Endodermal cell (in vitro differentiated cells): Measurements from ENCODE around the gene PRR3. TPM values are rescaled to one million over a fixed set of nuclear protein-coding genes. Genes with fewer than 3 reads are reported as not detected.

Experiments used
- DNase-seq: peaks from one replicate; pipeline ENCODE4 v3.0.0-alpha.2; 2017
- H3K27ac ChIP-seq: 2 replicates; pipeline ENCODE4 v1.5.1; 2013; ENCODE audit warnings: mild to moderate bottlenecking, low read depth, low read length, moderate library complexity
- H3K27me3 ChIP-seq: 2 replicates; pipeline ENCODE4 v1.6.1; 2013; ENCODE audit warnings: mild to moderate bottlenecking, low read length, moderate library complexity; ENCODE audit not compliant: insufficient read depth, control insufficient read depth, poor library complexity, severe bottlenecking
- H3K36me3 ChIP-seq: 2 replicates; pipeline ENCODE4 v1.7.0; 2013; ENCODE audit warnings: mild to moderate bottlenecking, low read length, moderate library complexity; ENCODE audit not compliant: control insufficient read depth, insufficient read depth
- H3K4me1 ChIP-seq: one replicate; pipeline ENCODE4 v1.7.0; 2013; ENCODE audit warnings: low read length; ENCODE audit not compliant: control insufficient read depth, insufficient read depth
- H3K4me3 ChIP-seq: 2 replicates; pipeline ENCODE4 v1.5.1; 2013; ENCODE audit warnings: mild to moderate bottlenecking, low read length, moderate library complexity
- H3K9ac ChIP-seq: 2 replicates; pipeline ENCODE4 v1.6.1; 2013; ENCODE audit warnings: mild to moderate bottlenecking, low read length, moderate library complexity; ENCODE audit not compliant: poor library complexity, severe bottlenecking; ENCODE audit errors: extremely low read depth
- H3K9me3 ChIP-seq: 2 replicates; pipeline ENCODE4 v1.6.1; 2013; ENCODE audit warnings: mild to moderate bottlenecking, low read length, moderate library complexity; ENCODE audit not compliant: control insufficient read depth
- H3K27ac Mint-ChIP-seq: 2 replicates; pipeline ENCODE4 v1.8.0; 2020; ENCODE audit warnings: mixed read lengths
- H3K27me3 Mint-ChIP-seq: 2 replicates; pipeline ENCODE4 v1.8.0; 2021; ENCODE audit warnings: mild to moderate bottlenecking, mixed read lengths; ENCODE audit not compliant: insufficient read depth
- H3K36me3 Mint-ChIP-seq: 2 replicates; pipeline ENCODE4 v1.8.0; 2020; ENCODE audit warnings: low read depth, mixed read lengths
- H3K4me1 Mint-ChIP-seq: 2 replicates; pipeline ENCODE4 v1.8.0; 2020; ENCODE audit warnings: mixed read lengths
- H3K4me3 Mint-ChIP-seq: 2 replicates; pipeline ENCODE4 v1.8.0; 2020; ENCODE audit warnings: mild to moderate bottlenecking, moderate library complexity, mixed read lengths
- H3K9me3 Mint-ChIP-seq: 2 replicates; pipeline ENCODE4 v1.8.0; 2020; ENCODE audit warnings: mild to moderate bottlenecking, mixed read lengths
- CTCF ChIP-seq: fragments of 200-600 bp; sonication (generic); conservative IDR thresholded peaks from 2 replicates; pipeline ENCODE4 v1.5.0; 2021; ENCODE audit warnings: antibody characterized with exemption, mild to moderate bottlenecking
- WGBS, 2 experiments: methylation state at CpG; one replicate each; pipeline versions ENCODE4 v1.1.5 to v1.1.7; 2013; ENCODE audit warnings: missing lambda C conversion rate in 2 of 2, mixed read lengths in 1 of 2; ENCODE audit not compliant: insufficient coverage in 1 of 2, insufficient read length in 1 of 2; 5-methylcytosine and 5-hydroxymethylcytosine counted together
- microRNA-seq: library from miRNA; unstranded; fragments of <30 nt; microRNA quantifications from one replicate; pipeline ENCODE4 v1.2.0, GENCODE V29; 2020; ENCODE audit warnings: borderline microRNAs expressed
- total RNA-seq, 2 donors: library from RNA; stranded (reverse); fragmentation: NEBNext Ultra II Directional in 1 of 2; extraction: Animal tissue kit (Norgen Biotek cat#: 25700) in 1 of 2; gene quantifications; 2 replicates in 1 of 2; 3 replicates in 1 of 2; pipeline ENCODE4 v1.2.1, GENCODE V29; 2021

Gene PRR3
- total RNA-seq, 2 donors from 2014 or later = 10.9 to 12.0 TPM

GRCh38 chr6:30612213-30612612, 55.1 kb downstream of the PRR3 start:
- WGBS, 2 experiments = no CpG with 5 or more reads among the region's 1 CpG
- Mint-ChIP-seq H3K4me1 (peaks cover 18% of the 10 kb centered on the region), H3K4me3 (no peak overlapping the region), H3K36me3 (peaks cover 57% of the 10 kb centered on the region), H3K27me3 (no peaks in the 10 kb centered on the region), H3K27ac (no peak overlapping the region), H3K9me3 (no peaks in the 10 kb centered on the region)
- H3K27ac ChIP-seq = no peak overlapping the region
- no peaks in the 10 kb centered on the region for H3K27me3 ChIP-seq
- no peak overlapping the region for H3K9ac ChIP-seq
- no peaks in the 10 kb centered on the region for H3K9me3 ChIP-seq
- DNase-seq = no peak
- peak overlapping the region; percentile 15 for H3K4me3 ChIP-seq
- H3K4me1 ChIP-seq = peaks cover 2% of the 10 kb centered on the region
- peak; percentile 49 for TF ChIP-seq CTCF
- peaks cover 76% of the 10 kb centered on the region for H3K36me3 ChIP-seq

GRCh38 chr6:30612687-30613248, 55.7 kb downstream of the PRR3 start:
- H3K4me3 ChIP-seq = peak overlapping the region; percentile 15
- Mint-ChIP-seq H3K4me1 (peaks cover 18% of the 10 kb centered on the region), H3K36me3 (peaks cover 52% of the 10 kb centered on the region), H3K27me3 (no peaks in the 10 kb centered on the region), H3K4me3 (no peak overlapping the region), H3K9me3 (no peaks in the 10 kb centered on the region), H3K27ac (peak overlapping the region; percentile 84)
- peaks cover 2% of the 10 kb centered on the region for H3K4me1 ChIP-seq
- DNase-seq = no peak
- peaks cover 71% of the 10 kb centered on the region for H3K36me3 ChIP-seq
- TF ChIP-seq CTCF = no peak
- H3K9ac ChIP-seq = no peak overlapping the region
- no peak overlapping the region for H3K27ac ChIP-seq
- no peaks in the 10 kb centered on the region for H3K27me3 ChIP-seq
- H3K9me3 ChIP-seq = no peaks in the 10 kb centered on the region
- 76 to 83% methylated on average over 5 to 6 of the region's 6 CpGs for WGBS, 2 experiments

Small RNAs within 50 kb of the gene (microRNA-seq; reads per million reads assigned to microRNA genes)
- 25.1 reads per million, percentile 58 among the genes with 10 or more reads in this experiment for gene MIR877

Other genes with a start within 250 kb of the PRR3 start
- 10 to 100 TPM; 16.4 to 17.1 TPM for gene TRIM39, start 230.4 kb upstream of the PRR3 start, total RNA-seq
- gene RPP21, start 212.1 kb upstream of the PRR3 start, total RNA-seq = 10 to 100 TPM; 52.2 to 59.7 TPM
- 10 to 100 TPM; 31.7 to 38.4 TPM for gene HLA-E, start 67.8 kb upstream of the PRR3 start, total RNA-seq
- 10 to 100 TPM; 82.1 to 93.5 TPM for gene GNL1, start 806 bp upstream of the PRR3 start, total RNA-seq
- gene ABCF1, start 14.1 kb downstream of the PRR3 start, total RNA-seq = 10 to 100 TPM; 84.9 to 89.3 TPM
- gene PPP1R10, start 59.9 kb downstream of the PRR3 start, total RNA-seq = 100 to 1,000 TPM; 122 to 126 TPM
- gene MRPS18B, start 60.5 kb downstream of the PRR3 start, total RNA-seq = 10 to 100 TPM; 37.6 to 39.7 TPM
- 10 to 100 TPM; 31.6 to 38.0 TPM for gene ATAT1, start 69.6 kb downstream of the PRR3 start, total RNA-seq
- 10 to 100 TPM; 17.9 to 24.3 TPM for gene C6orf136, start 89.8 kb downstream of the PRR3 start, total RNA-seq
- 10 to 100 TPM; 33.5 to 33.9 TPM for gene DHX16, start 115.7 kb downstream of the PRR3 start, total RNA-seq
- gene PPP1R18, start 129.3 kb downstream of the PRR3 start, total RNA-seq = 10 to 100 TPM; 27.6 to 31.4 TPM
- 10 to 100 TPM; 37.1 TPM for gene NRM, start 133.7 kb downstream of the PRR3 start, total RNA-seq
- 10 to 100 TPM; 79.0 to 95.1 TPM for gene MDC1, start 160.0 kb downstream of the PRR3 start, total RNA-seq
- 1,000 to 10,000 TPM; 1,504 to 1,815 TPM for gene TUBB, start 163.1 kb downstream of the PRR3 start, total RNA-seq
- 100 to 1,000 TPM; 121 to 141 TPM for gene FLOT1, start 185.4 kb downstream of the PRR3 start, total RNA-seq
- gene IER3, start 187.3 kb downstream of the PRR3 start, total RNA-seq = 100 to 1,000 TPM; 102 to 136 TPM